ENCODE results near the gene CSMD2.

Gene CSMD2

GRCh38 chr1:34115233-34115632 is 49.8 kb downstream of the CSMD2 start:
- no peaks in the 10 kb centered on the region for H3K36me3 ChIP-seq (ENCODE audit: control insufficient read depth, insufficient read depth, low read length)
- H2BK5ac ChIP-seq (ENCODE audit: low read length) = no peak overlapping the region
- no peak overlapping the region for H2BK120ac ChIP-seq (ENCODE audit: low read depth, low read length)
- H3K79me1 ChIP-seq (ENCODE audit: low read length) = peaks cover 9% of the 10 kb centered on the region
- H3K4me1 ChIP-seq (ENCODE audit: control insufficient read depth, low read depth, low read length) = peaks cover 2% of the 10 kb centered on the region
- no peak overlapping the region for H3K4ac ChIP-seq (ENCODE audit: low read depth, low read length)
- no peaks in the 10 kb centered on the region for H3K27me3 ChIP-seq (ENCODE audit: insufficient read depth, low read length, poor library complexity)
- H3K23ac ChIP-seq (ENCODE audit: low read length) = no peak overlapping the region
- H2AK5ac ChIP-seq (ENCODE audit: low read length) = no peak overlapping the region
- H3K79me2 ChIP-seq (ENCODE audit: control insufficient read depth, insufficient read depth, low read length) = no peaks in the 10 kb centered on the region
- no CpG with 5 or more reads among the region's 1 CpG for WGBS (ENCODE audit: extremely low coverage, insufficient coverage, low lambda C conversion rate)
- H3K4me3 ChIP-seq (ENCODE audit: low read length) = no peak overlapping the region
- no peak overlapping the region for H3K18ac ChIP-seq (ENCODE audit: low read length)
- H4K8ac ChIP-seq (ENCODE audit: low read depth, low read length) = no peak overlapping the region
- H2BK15ac ChIP-seq (replicated peaks; ENCODE audit: low read depth) = no peak overlapping the region
- no peak overlapping the region for H3K27ac ChIP-seq (ENCODE audit: low read depth, low read length)
- H3K9ac ChIP-seq (ENCODE audit: low read length) = no peak overlapping the region
- no peak overlapping the region for H4K5ac ChIP-seq (ENCODE audit: low read length)
- no peak overlapping the region for H3K56ac ChIP-seq (ENCODE audit: low read length)
- peak; percentile 33 for DNase-seq
- H3K4me2 ChIP-seq (ENCODE audit: low read length) = no peak overlapping the region

- H3K56ac ChIP-seq (ENCODE audit: low read length) = no peak overlapping the region
- no peak overlapping the region for H3K4me2 ChIP-seq (ENCODE audit: low read length)
- H2AK5ac ChIP-seq (ENCODE audit: low read length) = no peak overlapping the region
- H3K27ac ChIP-seq (ENCODE audit: low read depth, low read length) = no peak overlapping the region
- no peaks in the 10 kb centered on the region for H3K36me3 ChIP-seq (ENCODE audit: control insufficient read depth, insufficient read depth, low read length)
- H4K8ac ChIP-seq (ENCODE audit: low read depth, low read length) = no peak overlapping the region
- H3K9ac ChIP-seq (ENCODE audit: low read length) = no peak overlapping the region
- no peak overlapping the region for H3K4me3 ChIP-seq (ENCODE audit: low read length)
- H3K79me1 ChIP-seq (ENCODE audit: low read length) = peaks cover 9% of the 10 kb centered on the region
- H2BK120ac ChIP-seq (ENCODE audit: low read depth, low read length) = no peak overlapping the region
- no peak overlapping the region for H2BK15ac ChIP-seq (replicated peaks; ENCODE audit: low read depth)
- no peak overlapping the region for H2BK5ac ChIP-seq (ENCODE audit: low read length)
- H3K4ac ChIP-seq (ENCODE audit: low read depth, low read length) = no peak overlapping the region
- no peaks in the 10 kb centered on the region for H3K79me2 ChIP-seq (ENCODE audit: control insufficient read depth, insufficient read depth, low read length)
- H3K18ac ChIP-seq (ENCODE audit: low read length) = no peak overlapping the region
- peak; percentile 89 for DNase-seq
- H3K4me1 ChIP-seq (ENCODE audit: control insufficient read depth, low read depth, low read length) = peaks cover 2% of the 10 kb centered on the region
- no peaks in the 10 kb centered on the region for H3K27me3 ChIP-seq (ENCODE audit: insufficient read depth, low read length, poor library complexity)
- no peak overlapping the region for H3K23ac ChIP-seq (ENCODE audit: low read length)
- no peak overlapping the region for H4K5ac ChIP-seq (ENCODE audit: low read length)
- WGBS (ENCODE audit: extremely low coverage, insufficient coverage, low lambda C conversion rate) = no CpG with 5 or more reads among the region's 1 CpG
These were observed 51.1 kb downstream of the CSMD2 start for GRCh38 chr1:34113887-34114286.

- Histone ChIP-seq H3K56ac (ENCODE audit: low read length) (no peak overlapping the region), H3K9ac (ENCODE audit: low read length) (no peak overlapping the region), H2BK120ac (ENCODE audit: low read depth, low read length) (no peak overlapping the region), H3K36me3 (ENCODE audit: control insufficient read depth, insufficient read depth, low read length) (no peaks in the 10 kb centered on the region), H3K4me1 (ENCODE audit: control insufficient read depth, low read depth, low read length) (peaks cover 2% of the 10 kb centered on the region), H3K27me3 (ENCODE audit: insufficient read depth, low read length, poor library complexity) (no peaks in the 10 kb centered on the region), H2BK15ac (replicated peaks; ENCODE audit: low read depth) (no peak overlapping the region), H3K4me2 (ENCODE audit: low read length) (no peak overlapping the region), H3K23ac (ENCODE audit: low read length) (no peak overlapping the region), H4K8ac (ENCODE audit: low read depth, low read length) (no peak overlapping the region), H3K4ac (ENCODE audit: low read depth, low read length) (no peak overlapping the region), H3K27ac (ENCODE audit: low read depth, low read length) (no peak overlapping the region), H2AK5ac (ENCODE audit: low read length) (no peak overlapping the region), H3K79me2 (ENCODE audit: control insufficient read depth, insufficient read depth, low read length) (no peaks in the 10 kb centered on the region), H3K18ac (ENCODE audit: low read length) (no peak overlapping the region), H3K79me1 (ENCODE audit: low read length) (peaks cover 9% of the 10 kb centered on the region), H2BK5ac (ENCODE audit: low read length) (no peak overlapping the region), H4K5ac (ENCODE audit: low read length) (no peak overlapping the region), H3K4me3 (ENCODE audit: low read length) (no peak overlapping the region)
- no CpG with 5 or more reads among the region's 2 CpGs for WGBS (ENCODE audit: extremely low coverage, insufficient coverage, low lambda C conversion rate)
- DNase-seq = peak; percentile 82
These were observed 51.7 kb downstream of the CSMD2 start for GRCh38 chr1:34113362-34113761.

- H2BK120ac ChIP-seq (ENCODE audit: low read depth, low read length) = no peak overlapping the region
- H3K27ac ChIP-seq (ENCODE audit: low read depth, low read length) = no peak overlapping the region
- no peak overlapping the region for H3K4me3 ChIP-seq (ENCODE audit: low read length)
- H3K79me1 ChIP-seq (ENCODE audit: low read length) = peaks cover 9% of the 10 kb centered on the region
- H4K8ac ChIP-seq (ENCODE audit: low read depth, low read length) = no peak overlapping the region
- no peak overlapping the region for H3K18ac ChIP-seq (ENCODE audit: low read length)
- H3K4me1 ChIP-seq (ENCODE audit: control insufficient read depth, low read depth, low read length) = peaks cover 2% of the 10 kb centered on the region
- no peaks in the 10 kb centered on the region for H3K79me2 ChIP-seq (ENCODE audit: control insufficient read depth, insufficient read depth, low read length)
- H3K9ac ChIP-seq (ENCODE audit: low read length) = no peak overlapping the region
- no peak overlapping the region for H3K23ac ChIP-seq (ENCODE audit: low read length)
- H3K4me2 ChIP-seq (ENCODE audit: low read length) = no peak overlapping the region
- no peak overlapping the region for H4K5ac ChIP-seq (ENCODE audit: low read length)
- H3K36me3 ChIP-seq (ENCODE audit: control insufficient read depth, insufficient read depth, low read length) = no peaks in the 10 kb centered on the region
- no CpG with 5 or more reads among the region's 3 CpGs for WGBS (ENCODE audit: extremely low coverage, insufficient coverage, low lambda C conversion rate)
- H3K56ac ChIP-seq (ENCODE audit: low read length) = no peak overlapping the region
- no peak for DNase-seq
- H2BK15ac ChIP-seq (replicated peaks; ENCODE audit: low read depth) = no peak overlapping the region
- no peak overlapping the region for H2AK5ac ChIP-seq (ENCODE audit: low read length)
- H3K27me3 ChIP-seq (ENCODE audit: insufficient read depth, low read length, poor library complexity) = no peaks in the 10 kb centered on the region
- H2BK5ac ChIP-seq (ENCODE audit: low read length) = no peak overlapping the region
- no peak overlapping the region for H3K4ac ChIP-seq (ENCODE audit: low read depth, low read length)
These were observed 56.3 kb downstream of the CSMD2 start for GRCh38 chr1:34108711-34109110.

GRCh38 chr1:34108269-34108668 is 56.8 kb downstream of the CSMD2 start:
- H3K4me1 ChIP-seq (ENCODE audit: control insufficient read depth, low read depth, low read length) = peaks cover 2% of the 10 kb centered on the region
- no peak overlapping the region for H2BK5ac ChIP-seq (ENCODE audit: low read length)
- no peak overlapping the region for H3K4me3 ChIP-seq (ENCODE audit: low read length)
- no peaks in the 10 kb centered on the region for H3K27me3 ChIP-seq (ENCODE audit: insufficient read depth, low read length, poor library complexity)
- no peaks in the 10 kb centered on the region for H3K79me2 ChIP-seq (ENCODE audit: control insufficient read depth, insufficient read depth, low read length)
- no peaks in the 10 kb centered on the region for H3K36me3 ChIP-seq (ENCODE audit: control insufficient read depth, insufficient read depth, low read length)
- H3K4ac ChIP-seq (ENCODE audit: low read depth, low read length) = no peak overlapping the region
- H3K27ac ChIP-seq (ENCODE audit: low read depth, low read length) = no peak overlapping the region
- H3K9ac ChIP-seq (ENCODE audit: low read length) = no peak overlapping the region
- no peak overlapping the region for H3K56ac ChIP-seq (ENCODE audit: low read length)
- no peak overlapping the region for H2BK15ac ChIP-seq (replicated peaks; ENCODE audit: low read depth)
- H3K18ac ChIP-seq (ENCODE audit: low read length) = no peak overlapping the region
- no peak overlapping the region for H2AK5ac ChIP-seq (ENCODE audit: low read length)
- H4K5ac ChIP-seq (ENCODE audit: low read length) = no peak overlapping the region
- no peak overlapping the region for H3K23ac ChIP-seq (ENCODE audit: low read length)
- peaks cover 9% of the 10 kb centered on the region for H3K79me1 ChIP-seq (ENCODE audit: low read length)
- no peak overlapping the region for H4K8ac ChIP-seq (ENCODE audit: low read depth, low read length)
- DNase-seq = peak; percentile 6
- no CpG with 5 or more reads among the region's 2 CpGs for WGBS (ENCODE audit: extremely low coverage, insufficient coverage, low lambda C conversion rate)
- no peak overlapping the region for H3K4me2 ChIP-seq (ENCODE audit: low read length)
- no peak overlapping the region for H2BK120ac ChIP-seq (ENCODE audit: low read depth, low read length)

- WGBS (ENCODE audit: extremely low coverage, insufficient coverage, low lambda C conversion rate) = no CpG with 5 or more reads among the region's 1 CpG
- Histone ChIP-seq H3K23ac (ENCODE audit: low read length) (no peak overlapping the region), H3K4me1 (ENCODE audit: control insufficient read depth, low read depth, low read length) (no peaks in the 10 kb centered on the region), H3K4ac (ENCODE audit: low read depth, low read length) (no peak overlapping the region), H2AK5ac (ENCODE audit: low read length) (no peak overlapping the region), H3K79me1 (ENCODE audit: low read length) (peaks cover 3% of the 10 kb centered on the region), H3K36me3 (ENCODE audit: control insufficient read depth, insufficient read depth, low read length) (no peaks in the 10 kb centered on the region), H3K79me2 (ENCODE audit: control insufficient read depth, insufficient read depth, low read length) (no peaks in the 10 kb centered on the region), H2BK15ac (replicated peaks; ENCODE audit: low read depth) (no peak overlapping the region), H3K56ac (ENCODE audit: low read length) (no peak overlapping the region), H3K4me2 (ENCODE audit: low read length) (no peak overlapping the region), H2BK120ac (ENCODE audit: low read depth, low read length) (no peak overlapping the region), H2BK5ac (ENCODE audit: low read length) (no peak overlapping the region), H3K27ac (ENCODE audit: low read depth, low read length) (no peak overlapping the region), H4K5ac (ENCODE audit: low read length) (no peak overlapping the region), H3K18ac (ENCODE audit: low read length) (no peak overlapping the region), H3K4me3 (ENCODE audit: low read length) (no peak overlapping the region), H3K9ac (ENCODE audit: low read length) (no peak overlapping the region), H4K8ac (ENCODE audit: low read depth, low read length) (no peak overlapping the region), H3K27me3 (ENCODE audit: insufficient read depth, low read length, poor library complexity) (no peaks in the 10 kb centered on the region)
- no peak for DNase-seq
These were observed 63.9 kb downstream of the CSMD2 start for GRCh38 chr1:34101151-34101550.

Data from mesendoderm (in vitro differentiated cells).